T-helper 2 cell (primary cell): Measurements from ENCODE around the gene KCNJ3.

Experiments used
- DNase-seq, 5 experiments: peaks; one replicate each; pipeline versions ENCODE4 v3.0.0 to v3.0.0-alpha.2; 2012 to 2022
- total RNA-seq, 2 donors: gene quantifications; one replicate each; lab custom pipeline; 2026; lab: John Stamatoyannopoulos, UW

KCNJ3 gene
- 0 reads per million in 2 donors for total RNA-seq

GRCh38 chr2:154698296-154698720, at the start of gene KCNJ3:
Gene KCNJ3 (plus strand): TSS chr2:154698695. CDS start chr2:154698776, 81 bp downstream.
- DNase-seq = no peak

- no peak for DNase-seq
Observed at GRCh38 chr2:154655499-154655898, 43.0 kb upstream of the KCNJ3 start.

- DNase-seq = no peak
Observed at GRCh38 chr2:154658854-154659253, 39.6 kb upstream of the KCNJ3 start.

- no peak for DNase-seq
Observed at GRCh38 chr2:154664248-154664647, 34.2 kb upstream of the KCNJ3 start.

GRCh38 chr2:154670083-154670482, 28.4 kb upstream of the KCNJ3 start:
- DNase-seq = no peak

GRCh38 chr2:154673694-154674093, 24.8 kb upstream of the KCNJ3 start:
- no peak for DNase-seq

- DNase-seq = no peak
Observed at GRCh38 chr2:154677401-154677800, 21.1 kb upstream of the KCNJ3 start.

GRCh38 chr2:154681741-154682140, 16.8 kb upstream of the KCNJ3 start:
- DNase-seq = no peak

GRCh38 chr2:154686162-154686561, 12.3 kb upstream of the KCNJ3 start:
- DNase-seq = no peak

- no peak for DNase-seq
Observed at GRCh38 chr2:154688373-154688772, 10.1 kb upstream of the KCNJ3 start.

GRCh38 chr2:154689158-154689557, 9.3 kb upstream of the KCNJ3 start:
- DNase-seq = no peak

GRCh38 chr2:154692927-154693326, 5.6 kb upstream of the KCNJ3 start:
- no peak for DNase-seq

GRCh38 chr2:154693741-154694340, 4.7 kb upstream of the KCNJ3 start:
- no peak for DNase-seq

GRCh38 chr2:154694881-154695280, 3.6 kb upstream of the KCNJ3 start:
- DNase-seq = no peak

GRCh38 chr2:154696369-154696768, 2.1 kb upstream of the KCNJ3 start:
- no peak for DNase-seq

GRCh38 chr2:154696810-154697417, 1.6 kb upstream of the KCNJ3 start:
- DNase-seq = no peak

GRCh38 chr2:154697418-154698252, 860 bp upstream of the KCNJ3 start:
- DNase-seq = peak in 1 of 5 experiments; percentile 6

GRCh38 chr2:154698721-154699574, 453 bp downstream of the KCNJ3 start:
- no peak for DNase-seq

- no peak for DNase-seq
Observed at GRCh38 chr2:154699575-154699930, 1.1 kb downstream of the KCNJ3 start.

GRCh38 chr2:154700136-154700535, 1.6 kb downstream of the KCNJ3 start:
- DNase-seq = no peak

GRCh38 chr2:154704991-154705390, 6.5 kb downstream of the KCNJ3 start:
- DNase-seq = no peak

- DNase-seq = no peak
Observed at GRCh38 chr2:154706660-154707059, 8.2 kb downstream of the KCNJ3 start.
